ENCODE measurements around the gene CPXM2.
"Not testable (repeated sequence)": the region's sequence is repeated elsewhere in the genome, so short reads cannot be mapped to it uniquely, and the experiment has no call there.

The CPXM2 gene

DNA sequence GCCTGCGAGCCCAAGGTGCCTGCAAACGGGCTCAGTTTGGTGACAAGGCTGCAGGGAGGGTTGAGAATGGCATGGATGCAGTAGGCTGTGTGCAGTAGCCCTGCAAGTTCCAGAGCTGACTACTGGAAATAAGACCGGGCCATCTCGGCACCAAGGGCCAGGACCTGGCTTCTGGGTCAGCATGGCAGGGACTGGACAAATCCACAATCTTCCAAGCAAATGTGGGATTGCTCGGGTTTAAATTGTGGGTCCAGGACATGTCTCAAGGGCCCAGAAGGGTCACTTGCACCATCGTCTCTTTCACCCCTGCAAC, 147.4 kb downstream of the CPXM2 start:
- no peak for DNase-seq

DNA sequence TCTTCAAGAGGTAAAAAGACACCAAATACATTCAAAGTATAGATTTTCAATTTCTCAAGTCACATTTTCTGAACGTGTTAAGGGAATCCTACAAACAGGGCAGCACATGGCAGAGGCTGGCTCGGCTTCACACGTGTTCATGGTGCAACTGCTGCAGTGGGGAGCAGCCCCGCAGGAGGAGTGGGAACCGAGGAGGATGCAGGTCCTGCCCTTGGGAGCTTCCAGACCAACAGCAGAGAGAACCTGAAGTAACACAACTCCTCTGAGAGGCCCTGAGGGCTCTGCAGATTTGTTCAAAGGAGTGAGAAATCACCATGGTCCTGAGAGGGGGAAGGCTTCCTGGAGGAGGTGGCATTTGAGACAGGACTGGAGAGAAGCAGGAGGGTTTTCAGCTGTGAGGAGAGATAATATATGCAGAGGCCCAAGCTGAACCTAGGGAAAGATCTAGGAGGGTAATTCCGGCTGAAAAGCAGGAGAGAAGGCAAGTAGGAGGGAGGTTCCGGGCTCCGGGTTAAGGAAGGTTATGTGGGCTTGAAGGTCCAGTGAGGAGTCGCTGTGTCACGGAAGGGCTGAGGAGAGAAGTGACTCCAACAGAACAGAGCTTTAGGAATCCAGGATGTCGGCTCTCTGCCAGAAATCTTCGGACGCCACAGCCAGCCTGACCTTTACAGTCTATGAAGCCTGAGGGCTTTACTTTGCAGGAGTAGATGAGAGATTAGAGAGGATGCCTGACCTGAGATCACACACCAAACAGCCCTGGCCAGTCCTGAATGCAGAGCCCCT, 148.0 kb downstream of the CPXM2 start:
- no peak for DNase-seq

DNA sequence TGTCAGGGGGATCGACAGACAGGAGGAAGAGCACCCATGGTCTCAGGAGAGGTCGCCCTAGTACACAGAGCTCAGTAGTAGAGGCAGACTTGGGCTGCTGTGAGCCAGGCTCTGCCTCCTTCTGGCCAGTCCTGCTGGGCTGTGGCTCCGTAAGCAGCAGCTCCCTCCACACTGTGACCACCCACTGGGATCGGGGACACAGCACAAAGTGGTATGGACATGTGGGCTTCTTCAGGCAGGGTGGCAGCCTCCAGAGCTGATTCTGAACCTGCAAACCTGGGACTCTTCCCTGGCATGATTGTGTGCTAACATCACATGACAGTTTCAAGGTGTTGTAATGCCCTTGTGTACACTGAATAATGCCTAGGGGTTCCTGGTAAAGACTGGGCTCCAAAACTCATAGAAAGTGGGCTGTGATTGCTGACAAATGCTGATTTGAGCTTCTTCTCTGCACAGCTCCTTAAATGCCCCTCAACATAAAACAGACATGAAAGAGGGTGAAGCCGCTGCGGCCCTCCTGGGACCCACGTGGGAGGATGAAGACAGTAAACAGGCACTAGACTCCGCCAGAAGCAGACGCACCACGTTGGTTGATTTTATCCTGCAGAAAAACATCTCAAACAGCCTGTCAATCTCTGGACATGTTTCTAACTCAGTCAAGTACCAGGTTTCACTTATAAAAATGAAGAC, 148.7 kb downstream of the CPXM2 start:
- no peak for DNase-seq

DNA sequence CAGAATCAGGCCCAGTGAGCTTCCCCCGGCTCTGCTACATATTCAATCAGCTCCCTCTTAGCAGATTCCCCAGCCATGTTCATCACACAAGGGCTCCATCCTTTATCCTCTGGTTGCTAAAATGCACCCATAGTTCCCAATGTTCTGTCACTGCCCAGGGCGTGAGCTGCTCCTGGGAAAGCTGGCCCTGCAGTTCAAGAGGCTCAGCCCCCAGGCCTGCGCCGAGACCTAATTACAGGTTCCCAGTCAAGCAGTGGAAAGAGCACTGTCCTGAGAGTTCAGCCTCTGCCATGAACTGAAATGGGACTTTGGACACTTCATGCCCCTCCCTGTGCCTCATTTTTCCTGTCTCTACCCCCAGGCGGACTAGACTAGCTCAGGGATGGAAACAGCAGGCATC, 149.9 kb downstream of the CPXM2 start:
- DNase-seq, result no peak

DNA sequence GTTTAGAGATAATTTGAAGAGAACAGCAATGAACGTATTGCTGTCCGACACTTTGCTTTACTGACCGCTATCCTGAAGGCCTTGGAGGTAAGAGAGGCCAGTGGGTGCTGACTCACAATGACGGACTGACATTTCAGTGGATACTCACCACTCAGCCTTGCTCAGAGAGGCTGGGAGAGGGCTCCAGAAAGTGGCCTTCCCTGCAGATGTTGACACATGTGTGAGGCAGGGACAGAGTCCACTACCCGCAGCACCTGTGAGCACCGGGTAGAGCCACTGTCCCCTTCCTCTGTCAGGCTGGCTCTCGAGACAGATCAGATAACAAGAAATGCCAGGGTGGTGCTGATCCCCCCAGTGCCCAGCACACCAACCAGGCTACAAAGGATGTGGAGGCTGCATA, 150.5 kb downstream of the CPXM2 start:
- DNase-seq, result no peak

DNA sequence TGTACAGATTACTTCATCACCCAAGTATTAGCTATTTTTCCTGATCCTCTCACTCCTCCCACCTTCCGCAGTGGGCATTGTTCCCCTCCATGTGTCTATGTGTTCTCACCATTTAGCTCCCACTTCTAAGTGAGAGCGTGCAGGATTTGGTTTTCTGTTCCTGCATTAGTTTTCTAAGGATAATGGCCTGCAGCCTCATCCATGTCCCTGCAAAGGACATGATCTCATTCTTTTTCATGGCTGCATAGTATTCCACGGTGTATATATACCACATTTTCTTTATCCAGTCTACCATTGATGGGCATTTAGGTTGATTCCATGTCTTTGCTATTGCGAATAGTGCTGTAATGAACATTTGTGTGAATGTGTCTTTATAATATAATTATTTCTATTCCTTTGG, 154.7 kb downstream of the CPXM2 start:
- DNase-seq, result not testable (repeated sequence)

DNA sequence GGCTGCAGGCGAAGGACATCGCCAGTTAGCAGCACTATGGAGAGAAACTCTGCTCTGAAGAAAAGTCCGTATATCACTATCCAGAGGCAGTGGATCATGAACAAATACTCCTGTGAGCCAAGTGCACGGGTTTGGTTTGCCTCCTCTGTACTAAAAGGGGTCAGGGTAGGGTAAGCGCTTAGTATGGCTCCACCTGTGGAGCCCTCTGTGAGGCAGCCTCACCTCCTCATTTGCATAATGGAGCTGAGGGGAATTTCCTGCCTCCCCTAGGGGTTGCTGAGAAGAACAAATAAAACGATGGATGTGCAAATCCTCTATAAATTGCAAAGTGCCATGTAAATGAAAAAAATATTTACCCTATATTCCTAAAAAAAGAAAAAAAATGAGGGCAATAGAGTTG, 162.1 kb downstream of the CPXM2 start:
- no peak for DNase-seq

DNA sequence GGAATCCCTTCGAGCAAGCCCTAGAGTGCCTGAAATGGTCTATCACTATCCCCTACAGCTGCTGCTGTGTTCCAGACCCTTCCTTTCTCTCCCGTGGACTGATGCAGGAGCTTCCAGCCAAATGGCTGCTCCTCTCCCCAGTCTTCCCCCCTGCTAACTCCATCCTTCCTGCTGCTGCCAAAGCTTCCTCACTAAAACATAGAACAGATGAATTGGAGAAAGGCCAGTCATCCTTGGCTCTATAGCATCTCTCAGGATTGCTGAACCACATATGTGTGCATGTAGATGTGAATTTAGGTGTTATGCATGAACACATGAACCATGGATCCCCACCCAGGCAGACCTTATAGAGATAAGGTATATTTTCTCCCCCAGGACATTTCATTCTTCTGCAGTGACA, 164.8 kb downstream of the CPXM2 start:
- DNase-seq, result no peak

DNA sequence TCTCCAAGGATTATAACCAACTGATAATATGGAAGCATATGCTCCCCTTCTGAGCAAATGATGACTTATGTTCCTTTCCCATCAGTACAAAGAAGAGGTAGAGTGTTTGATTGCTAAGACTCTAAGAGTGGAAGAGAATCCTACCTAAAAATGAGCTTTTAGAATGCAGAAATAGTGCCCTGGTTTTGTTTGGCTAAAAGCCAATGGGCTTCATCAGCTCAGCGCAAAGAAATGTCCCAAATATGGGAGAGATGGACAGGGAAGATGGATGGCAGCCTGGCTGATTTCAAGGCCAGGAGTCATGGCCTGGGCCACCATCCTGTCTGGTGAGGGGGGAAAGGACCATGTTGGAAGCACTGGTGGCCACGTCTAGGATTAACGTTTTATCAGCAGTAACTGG, 165.2 kb downstream of the CPXM2 start:
- DNase-seq, result no peak

DNA sequence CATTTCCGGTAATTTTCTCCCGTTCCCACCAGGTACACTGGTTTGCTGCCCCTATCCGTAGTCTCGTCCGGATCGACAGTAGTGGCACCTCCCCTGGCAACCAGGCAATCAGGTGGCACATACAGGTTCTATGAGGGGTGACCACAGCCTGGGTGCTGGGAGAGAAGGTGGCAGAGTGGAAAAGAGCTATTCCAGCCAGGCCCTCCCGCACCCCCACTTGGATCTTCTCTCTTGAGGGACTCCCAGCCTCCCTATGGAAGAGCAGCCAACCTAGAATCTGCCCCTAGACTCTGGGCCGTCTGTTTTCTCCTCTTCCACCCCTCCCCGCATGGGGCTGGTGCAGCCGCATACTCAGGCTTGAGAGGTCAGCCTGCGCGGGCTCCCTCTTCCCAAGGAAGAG, 166.9 kb downstream of the CPXM2 start:
- no peak for DNase-seq

DNA sequence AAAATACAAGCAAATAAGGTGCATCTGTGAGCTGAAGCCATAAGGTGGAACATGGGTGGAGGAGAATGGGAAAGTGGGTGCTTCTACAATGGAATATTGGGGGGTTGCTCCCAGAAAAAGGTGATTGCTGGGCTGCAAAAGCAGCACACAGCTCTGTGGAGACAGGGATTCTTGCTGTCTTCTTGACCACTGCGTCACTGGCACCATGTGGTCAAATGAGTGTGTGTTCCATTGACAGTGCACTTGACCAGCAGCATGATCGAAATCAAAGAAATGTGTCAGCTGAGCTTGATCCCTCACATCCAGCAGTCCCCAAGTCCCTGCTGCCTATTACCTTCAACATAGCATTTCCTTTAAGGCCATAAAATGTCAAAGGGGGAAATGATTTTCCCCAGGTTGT, 169.3 kb downstream of the CPXM2 start:
- DNase-seq, result no peak

DNA sequence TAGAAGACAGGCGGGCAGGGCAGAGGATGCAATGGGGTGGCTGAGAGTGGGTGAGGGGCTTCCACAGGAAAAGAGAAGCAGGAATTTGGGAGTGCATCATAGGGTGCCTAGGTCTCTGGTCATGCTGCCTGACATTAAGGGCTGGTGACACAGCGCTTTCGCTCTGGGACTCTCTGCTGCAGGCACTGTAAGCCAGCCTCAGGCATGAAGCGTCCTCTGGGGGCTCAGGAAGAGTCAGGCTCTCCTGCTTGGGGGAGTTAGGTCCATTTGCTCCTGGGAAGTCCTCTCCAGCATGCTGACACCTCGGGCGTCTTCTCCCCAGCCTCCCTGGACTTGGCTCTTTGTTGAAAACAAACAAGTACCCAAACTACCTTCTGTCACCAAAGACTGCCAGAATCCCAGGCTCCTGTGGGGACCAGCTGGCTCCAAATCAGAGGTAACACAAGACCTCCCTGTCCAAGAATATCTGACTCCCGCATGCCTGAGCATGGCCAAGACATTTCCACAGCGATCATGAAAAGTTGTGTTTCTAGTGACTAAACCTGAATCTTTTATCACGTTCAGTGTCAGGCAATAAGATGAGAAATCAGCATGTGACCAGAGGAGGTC, 170.1 kb downstream of the CPXM2 start:
- no peak for DNase-seq

DNA sequence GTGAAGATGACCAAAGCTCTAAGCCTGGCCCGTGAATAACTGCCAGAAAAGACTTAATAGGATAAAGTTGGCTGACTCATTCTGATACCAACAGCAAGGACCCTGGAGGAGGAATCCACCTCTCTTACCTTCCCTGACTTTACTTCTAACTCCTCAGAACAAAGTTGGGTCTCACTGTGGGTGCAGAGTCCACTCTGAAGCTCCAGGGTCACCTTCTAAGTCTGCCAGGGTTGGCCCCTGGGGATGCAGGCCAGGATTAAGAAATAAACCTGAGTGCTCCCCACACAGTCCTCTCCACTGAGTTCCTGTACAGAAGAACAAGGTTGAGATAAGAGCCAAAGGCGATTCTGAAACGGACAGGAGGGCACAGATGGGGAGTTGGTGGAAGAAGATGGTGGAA, 171.1 kb downstream of the CPXM2 start:
- DNase-seq, result no peak

DNA sequence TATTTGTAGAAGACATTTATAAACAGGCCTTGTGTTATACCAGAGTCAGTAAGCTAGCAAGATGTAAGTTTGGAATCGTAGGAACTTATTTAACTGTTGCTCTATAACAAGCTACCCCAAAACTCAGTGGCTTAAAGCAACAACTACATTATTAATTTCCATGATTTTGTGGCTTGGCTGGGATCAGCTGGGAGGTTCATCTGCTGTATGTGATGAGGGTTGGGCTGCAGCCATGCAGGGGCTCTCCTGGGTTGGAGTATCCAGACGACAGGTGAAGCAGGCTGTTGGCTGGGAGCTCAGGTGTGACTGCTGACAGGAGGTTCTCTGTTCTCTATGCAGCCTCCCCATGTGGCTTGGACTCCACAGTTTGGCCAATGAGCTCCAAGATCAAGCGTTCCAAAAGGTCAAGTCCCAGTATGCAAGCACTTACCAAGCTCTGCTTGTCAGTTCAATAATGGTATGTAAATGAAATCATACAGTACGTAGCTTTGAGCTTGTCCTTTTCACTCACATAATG, 173.0 kb downstream of the CPXM2 start:
- no peak for DNase-seq

DNA sequence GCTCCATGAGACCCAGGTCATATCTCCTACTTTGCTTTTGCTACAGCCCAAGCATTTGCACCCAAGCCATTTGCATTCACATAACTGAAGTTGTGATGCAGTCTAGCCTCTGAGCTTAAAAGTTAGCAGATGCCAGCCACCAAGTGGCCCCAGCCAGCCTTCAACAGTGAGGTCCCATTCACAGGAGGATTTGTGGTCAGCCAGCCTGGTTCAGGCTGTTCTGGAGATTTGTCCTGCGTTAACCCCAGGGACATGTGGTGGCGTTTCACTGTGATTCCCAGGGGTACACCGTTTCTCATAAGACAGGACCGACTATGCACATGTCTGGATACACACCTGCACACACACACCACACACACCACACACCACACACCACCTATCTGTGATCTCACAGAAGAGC, 174.3 kb downstream of the CPXM2 start:
- no peak for DNase-seq

DNA sequence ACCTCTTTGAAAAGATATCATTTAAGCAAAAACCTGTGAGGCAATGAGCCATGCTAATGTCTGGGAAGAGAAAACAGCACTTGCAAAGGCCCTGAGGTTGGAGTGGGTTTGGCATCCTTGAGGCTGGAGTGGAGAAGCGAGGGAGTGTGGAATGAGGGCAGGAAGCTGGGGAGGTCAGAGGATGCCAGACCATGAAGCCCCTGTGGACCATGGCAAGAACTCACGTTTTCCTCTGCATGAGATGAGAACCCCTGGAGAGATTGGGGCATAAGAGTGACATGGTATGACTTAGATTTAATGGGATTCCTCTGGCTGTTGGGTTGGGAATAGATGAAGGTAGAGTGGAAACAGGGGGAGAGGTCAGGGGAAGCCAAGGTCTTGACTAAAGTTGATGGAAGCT, 176.1 kb downstream of the CPXM2 start:
- DNase-seq, result no peak

DNA sequence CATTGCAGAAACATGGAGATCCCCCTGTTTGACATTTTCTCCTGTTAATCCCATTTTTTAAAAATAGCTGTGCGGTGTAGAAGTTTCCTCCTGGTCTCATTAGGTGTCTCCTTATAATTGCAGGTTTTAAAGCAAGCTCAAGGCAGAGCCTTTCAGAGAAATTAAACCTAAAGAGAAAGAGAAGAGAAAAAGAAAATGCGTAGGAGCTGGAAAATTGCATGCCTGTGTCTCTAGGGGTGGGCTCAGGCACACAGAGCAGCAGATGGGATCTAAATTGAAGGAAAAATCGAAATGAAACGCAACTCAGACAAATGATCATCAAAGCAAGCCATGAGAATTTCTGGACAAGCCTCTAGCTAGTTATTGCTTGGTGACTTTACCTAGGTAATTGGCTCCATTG, 185.4 kb downstream of the CPXM2 start:
- peak in 1 of 56 donors; percentile 7 for DNase-seq

DNA sequence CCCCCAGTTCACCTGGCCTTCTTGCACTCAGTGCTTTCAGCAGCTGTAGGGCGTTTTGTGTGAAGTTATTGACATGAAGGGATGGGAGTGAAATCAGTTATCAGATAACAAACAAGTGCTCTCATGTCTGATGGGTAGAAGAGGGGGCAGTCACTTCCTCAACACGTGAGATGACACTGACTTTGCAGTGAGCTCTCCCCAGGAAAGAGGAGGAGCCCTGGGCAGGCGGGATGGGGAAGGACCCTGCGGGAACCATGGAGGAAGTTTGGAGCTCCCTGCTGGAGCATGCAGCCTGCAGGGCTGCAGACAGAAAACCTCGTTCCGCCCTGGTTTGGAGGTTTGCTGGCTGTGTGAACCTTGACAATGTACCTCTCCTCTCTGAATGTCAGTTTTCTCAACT, 186.8 kb downstream of the CPXM2 start:
- DNase-seq, result no peak

DNA sequence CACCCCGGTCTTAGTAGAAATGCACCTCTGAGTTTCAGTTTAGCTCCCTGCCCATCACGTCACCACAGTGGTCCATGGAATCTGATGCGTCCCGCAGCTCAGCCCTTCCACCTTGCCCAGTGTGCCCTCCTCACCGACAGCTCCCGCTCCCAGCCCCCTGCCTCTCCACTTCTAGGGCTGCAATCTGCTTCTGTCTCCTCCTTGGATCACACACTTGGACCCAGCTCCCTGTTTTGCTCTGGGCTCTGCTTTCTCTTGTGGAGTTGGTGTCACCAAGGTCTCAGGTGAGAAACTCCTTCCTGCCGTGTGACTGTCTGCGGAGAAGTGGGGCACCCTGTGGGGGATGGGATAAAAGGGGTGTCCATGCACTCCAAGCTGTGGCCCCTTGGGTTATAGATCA, 187.5 kb downstream of the CPXM2 start:
- DNase-seq, result no peak

DNA sequence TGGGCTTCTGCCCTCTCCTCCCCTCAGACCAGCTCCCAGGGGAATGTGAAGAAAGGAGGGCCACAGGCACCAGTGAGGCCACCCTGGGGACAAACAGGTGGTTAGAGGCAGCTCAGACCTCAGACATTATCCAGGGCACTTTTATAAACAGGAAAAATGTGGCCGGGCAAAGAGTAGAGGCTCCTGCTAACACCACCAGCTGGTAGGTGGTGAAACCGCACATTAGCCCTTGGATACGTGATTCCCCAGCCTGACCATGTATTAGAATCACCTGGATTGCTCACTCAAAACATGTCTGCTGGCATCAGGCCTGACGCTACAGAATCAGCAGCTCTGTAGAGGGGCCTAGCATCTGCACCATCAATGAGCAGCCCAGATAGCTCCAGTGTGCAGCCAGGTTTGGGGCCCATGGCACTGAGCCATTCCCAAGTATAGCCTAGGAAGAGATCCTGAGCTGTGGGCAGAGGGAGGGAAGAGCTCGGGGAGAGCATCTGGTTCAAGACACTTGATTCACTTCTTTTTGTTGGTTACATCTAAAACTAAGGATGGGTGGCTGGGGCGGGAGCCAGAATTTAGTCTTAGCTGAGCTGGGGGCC, 188.3 kb downstream of the CPXM2 start:
- no peak for DNase-seq

All from amygdala (tissue), 56 donors.